ENCODE measurements around the gene TMEM131.

TMEM131 gene

GRCh38 chr2:97974471-97974870, 21.3 kb downstream of the TMEM131 start:
- CTCF ChIA-PET: no interaction called here
- TF ChIP-seq CTCF (IDR thresholded peaks at IDR 0.05; ENCODE audit: insufficient read depth, low read length, missing control alignments): no peak
- H3K4me3 ChIP-seq (ENCODE audit: low read depth, low read length): no peak overlapping the region
- POLR2A ChIA-PET: no interaction called here
- DNase-seq (ENCODE audit: low read depth, low spot score): no peak

GRCh38 chr2:97970293-97971060, 25.3 kb downstream of the TMEM131 start:
- CTCF ChIA-PET: no interaction called here
- POLR2A ChIA-PET: no interaction called here
- TF ChIP-seq CTCF (IDR thresholded peaks at IDR 0.05; ENCODE audit: insufficient read depth, low read length, missing control alignments): no peak

GRCh38 chr2:97969081-97970067, 26.4 kb downstream of the TMEM131 start:
- TF ChIP-seq CTCF (IDR thresholded peaks at IDR 0.05; ENCODE audit: insufficient read depth, low read length, missing control alignments): no peak
- H3K4me3 ChIP-seq (ENCODE audit: low read depth, low read length): no peak overlapping the region
- ChIA-PET CTCF (no interaction called here), POLR2A (no interaction called here)
- DNase-seq (ENCODE audit: low read depth, low spot score): no peak

More at GRCh38 chr2:97970293-97971060, 25.3 kb downstream of the TMEM131 start:
- no peak for DNase-seq (ENCODE audit: low read depth, low spot score)
- H3K4me3 ChIP-seq (ENCODE audit: low read depth, low read length): no peak overlapping the region

- TF ChIP-seq CTCF (IDR thresholded peaks at IDR 0.05; ENCODE audit: insufficient read depth, low read length, missing control alignments): no peak
- H3K4me3 ChIP-seq (ENCODE audit: low read depth, low read length): no peak overlapping the region
- DNase-seq (ENCODE audit: low read depth, low spot score): no peak
- POLR2A ChIA-PET: no interaction called here
- CTCF ChIA-PET: no interaction called here
These were observed 27.7 kb downstream of the TMEM131 start for GRCh38 chr2:97967931-97968627.

- ChIA-PET CTCF (interaction anchor here (0.7 to 1.1 kb wide), 2 partner anchors 18 to 160 kb away, joined by 3 read pairs; no protein-coding TSS in a partner anchor), POLR2A (no interaction called here)
- TF ChIP-seq CTCF (IDR thresholded peaks at IDR 0.05; ENCODE audit: insufficient read depth, low read length, missing control alignments): no peak
- DNase-seq (ENCODE audit: low read depth, low spot score): no peak
- no peak overlapping the region for H3K4me3 ChIP-seq (ENCODE audit: low read depth, low read length)
These were observed 28.5 kb downstream of the TMEM131 start for GRCh38 chr2:97967216-97967592.

Data from AG04449 (cell line).